Memory B cell (primary cell): ENCODE data around the gene KIRREL3.

Experiments
- ATAC-seq: fragments of 150-1000 bp; cut with Tn5 transposase; 2 replicates; pipeline ENCODE4 v1.10.0; 2021; ENCODE audit warnings: low read depth, mild to moderate bottlenecking, moderate library complexity
- DNase-seq, 2 donors: peaks; one replicate each; pipeline ENCODE4 v3.0.0; 2022; ENCODE audit warnings: low spot score in 2 of 2
- H3K27ac Mint-ChIP-seq: one replicate; pipeline ENCODE4 v1.8.0; 2022; ENCODE audit warnings: mild to moderate bottlenecking, moderate library complexity, mixed read lengths
- H3K27me3 Mint-ChIP-seq: one replicate; pipeline ENCODE4 v1.8.0; 2022; ENCODE audit warnings: mixed read lengths
- H3K36me3 Mint-ChIP-seq: one replicate; pipeline ENCODE4 v1.8.0; 2022; ENCODE audit warnings: mild to moderate bottlenecking, mixed read lengths
- H3K4me1 Mint-ChIP-seq: one replicate; pipeline ENCODE4 v1.8.0; 2022; ENCODE audit warnings: mixed read lengths
- H3K4me3 Mint-ChIP-seq: one replicate; pipeline ENCODE4 v1.8.0; 2022; ENCODE audit warnings: mild to moderate bottlenecking, moderate library complexity, mixed read lengths
- H3K9me3 Mint-ChIP-seq: one replicate; pipeline ENCODE4 v1.8.0; 2022; ENCODE audit warnings: mixed read lengths

KIRREL3 gene

DNA sequence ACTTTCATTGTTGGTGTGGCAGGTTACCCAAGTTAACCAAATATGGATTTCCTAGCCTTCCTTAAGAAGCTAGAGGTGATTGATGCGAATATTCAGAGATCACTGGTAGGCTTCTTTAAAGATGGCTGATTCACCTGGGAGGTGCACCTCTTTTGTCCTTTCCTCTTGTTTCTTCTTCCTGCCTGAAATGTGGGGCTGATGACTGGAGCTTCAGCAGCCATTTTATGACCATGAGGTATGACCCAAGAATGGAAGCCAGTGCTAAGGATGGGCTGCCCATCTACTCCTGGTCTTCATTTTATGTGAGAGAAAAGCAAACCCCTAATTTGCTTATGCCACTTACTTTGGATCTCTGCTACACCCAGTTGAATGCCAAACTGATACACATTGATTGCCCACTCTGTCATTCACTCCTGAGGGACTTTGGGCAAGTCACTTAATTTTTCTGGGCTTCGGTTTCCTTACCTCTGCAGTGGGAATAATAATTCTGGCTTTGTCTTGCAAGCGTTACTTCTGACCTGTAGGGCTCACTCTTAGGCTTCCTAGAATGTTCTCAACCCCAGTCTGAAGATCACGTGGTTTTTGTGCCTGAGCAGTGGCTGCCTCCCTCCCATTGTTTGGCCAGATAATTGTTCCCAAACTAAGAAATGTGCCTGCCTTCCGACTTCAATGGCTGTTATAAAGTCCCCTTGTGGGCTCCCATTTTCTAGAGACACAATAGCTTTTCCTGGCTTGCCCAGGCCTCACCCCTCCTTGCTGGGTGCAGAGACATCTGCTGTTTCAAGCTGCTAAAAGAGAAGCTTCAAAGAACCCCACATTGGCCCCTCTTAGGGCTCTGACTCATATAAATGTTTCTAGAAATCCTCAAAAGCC, 402.0 kb downstream of the KIRREL3 start:
- ATAC-seq (no peak), DNase-seq (no peak)
- no peak overlapping the region for H3K4me3 Mint-ChIP-seq
- peaks cover 4% of the 10 kb centered on the region for H3K27me3 Mint-ChIP-seq
- no peaks in the 10 kb centered on the region for H3K4me1 Mint-ChIP-seq
- H3K36me3 Mint-ChIP-seq, result no peaks in the 10 kb centered on the region
- peaks cover 1% of the 10 kb centered on the region for H3K9me3 Mint-ChIP-seq
- H3K27ac Mint-ChIP-seq, result no peak overlapping the region

- H3K36me3 Mint-ChIP-seq, result no peaks in the 10 kb centered on the region
- no peaks in the 10 kb centered on the region for H3K27me3 Mint-ChIP-seq
- peaks cover 1% of the 10 kb centered on the region for H3K9me3 Mint-ChIP-seq
- no peak overlapping the region for H3K4me3 Mint-ChIP-seq
- no peaks in the 10 kb centered on the region for H3K4me1 Mint-ChIP-seq
- no peak for DNase-seq
- no peak for ATAC-seq
- no peak overlapping the region for H3K27ac Mint-ChIP-seq
Observed at GRCh38 chr11:126597041-126597440, 403.5 kb downstream of the KIRREL3 start.

DNA sequence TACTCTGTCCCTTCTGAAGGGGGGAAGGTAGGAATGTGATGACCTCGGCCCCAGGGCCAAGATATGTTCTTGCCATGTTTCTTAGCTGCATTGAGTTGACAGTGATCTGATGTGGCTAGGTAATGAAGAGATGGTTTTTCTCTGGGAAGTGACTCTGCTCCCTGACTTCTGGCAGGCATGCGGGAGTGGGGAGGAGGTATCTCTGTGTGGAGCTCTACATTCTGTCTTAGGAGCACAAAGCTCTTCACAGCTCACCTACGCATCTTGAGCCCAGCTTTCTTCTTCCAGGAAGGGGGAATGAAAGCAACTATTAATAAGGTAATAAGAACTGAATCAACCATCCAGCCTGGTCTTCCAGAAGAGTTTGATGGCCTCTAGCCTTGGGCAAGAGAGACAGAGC, 404.1 kb downstream of the KIRREL3 start:
- Mint-ChIP-seq H3K4me1 (no peaks in the 10 kb centered on the region), H3K36me3 (no peaks in the 10 kb centered on the region), H3K4me3 (no peak overlapping the region), H3K27me3 (no peaks in the 10 kb centered on the region), H3K9me3 (peaks cover 1% of the 10 kb centered on the region), H3K27ac (no peak overlapping the region)
- ATAC-seq (no peak), DNase-seq (no peak)

DNA sequence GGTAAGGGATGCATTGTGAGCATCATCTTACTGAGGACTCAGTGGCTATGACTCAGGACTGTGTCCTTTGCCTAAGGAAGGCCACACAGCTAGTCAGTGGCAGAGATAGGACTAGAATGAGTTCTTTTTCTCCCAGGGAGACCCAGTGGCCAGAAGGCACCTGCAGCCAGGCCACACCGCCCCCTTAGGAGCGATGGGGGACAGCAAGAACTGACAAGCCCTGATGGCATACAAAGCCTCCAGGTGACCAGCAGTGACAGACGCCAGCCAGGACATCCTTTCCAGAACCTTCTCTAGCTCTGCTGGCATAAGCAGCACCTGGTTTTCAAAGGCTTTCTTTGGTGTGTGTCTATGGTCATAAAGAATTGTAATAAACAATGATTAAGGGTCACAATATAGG, 405.0 kb downstream of the KIRREL3 start:
- Mint-ChIP-seq H3K27me3 (no peaks in the 10 kb centered on the region), H3K4me3 (no peak overlapping the region), H3K9me3 (peaks cover 1% of the 10 kb centered on the region), H3K27ac (no peak overlapping the region), H3K4me1 (no peaks in the 10 kb centered on the region), H3K36me3 (no peaks in the 10 kb centered on the region)
- ATAC-seq, result no peak
- no peak for DNase-seq

GRCh38 chr11:126594921-126595367, 405.6 kb downstream of the KIRREL3 start:
- no peaks in the 10 kb centered on the region for H3K4me1 Mint-ChIP-seq

DNA sequence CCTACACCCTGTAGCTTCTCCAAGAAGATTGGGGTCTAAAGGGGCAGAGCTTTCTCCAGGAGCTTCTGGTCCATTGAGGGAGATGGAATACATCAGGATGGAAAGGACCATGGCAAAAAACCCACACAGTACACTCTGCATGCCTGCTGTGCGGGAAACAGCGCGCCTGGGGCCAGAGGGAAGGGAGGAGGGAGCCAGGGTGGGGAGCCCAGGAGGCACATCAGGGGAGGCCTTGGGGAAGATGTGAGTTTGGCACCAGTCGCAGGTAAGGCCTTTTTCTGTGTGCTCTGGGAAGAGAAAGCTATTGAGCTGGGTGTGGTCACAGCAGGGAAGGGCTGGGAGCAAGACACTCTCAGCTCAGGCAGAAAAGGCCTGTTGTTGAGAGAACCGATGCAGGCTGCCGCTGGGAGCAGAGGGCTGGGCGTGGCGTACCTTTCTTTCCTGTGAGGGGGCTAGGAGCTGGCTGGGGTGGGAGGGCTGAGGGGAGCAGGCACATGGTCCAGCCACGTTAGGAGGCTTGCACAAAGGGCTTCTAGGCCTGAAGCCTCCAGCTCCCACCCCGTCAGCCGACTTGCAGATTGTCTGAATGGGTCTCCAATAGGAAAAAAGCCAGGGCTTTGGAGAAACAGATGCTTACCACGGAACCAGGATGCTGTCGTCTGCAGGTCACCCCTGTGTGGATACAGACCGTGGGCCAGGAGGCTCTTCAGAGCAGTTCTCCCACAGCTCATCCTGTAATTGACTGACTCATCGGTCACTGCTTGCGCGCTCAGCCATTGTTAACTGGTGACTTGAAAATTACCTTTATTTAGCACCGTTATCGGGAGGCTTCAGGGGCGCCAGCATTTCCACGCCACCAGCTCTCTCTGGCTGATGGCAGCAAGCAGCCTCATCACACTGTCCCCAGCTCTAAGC, 407.8 kb downstream of the KIRREL3 start:
- Mint-ChIP-seq H3K4me1 (no peaks in the 10 kb centered on the region), H3K27ac (no peak overlapping the region), H3K36me3 (no peaks in the 10 kb centered on the region), H3K4me3 (no peak overlapping the region), H3K27me3 (peaks cover 4% of the 10 kb centered on the region), H3K9me3 (no peaks in the 10 kb centered on the region)
- DNase-seq (no peak), ATAC-seq (no peak)

More at GRCh38 chr11:126594921-126595367, 405.6 kb downstream of the KIRREL3 start:
- peaks cover 1% of the 10 kb centered on the region for H3K9me3 Mint-ChIP-seq
- no peak for ATAC-seq
- H3K27ac Mint-ChIP-seq, result no peak overlapping the region
- DNase-seq, result no peak
- no peaks in the 10 kb centered on the region for H3K27me3 Mint-ChIP-seq
- H3K36me3 Mint-ChIP-seq, result no peaks in the 10 kb centered on the region
- no peak overlapping the region for H3K4me3 Mint-ChIP-seq

DNA sequence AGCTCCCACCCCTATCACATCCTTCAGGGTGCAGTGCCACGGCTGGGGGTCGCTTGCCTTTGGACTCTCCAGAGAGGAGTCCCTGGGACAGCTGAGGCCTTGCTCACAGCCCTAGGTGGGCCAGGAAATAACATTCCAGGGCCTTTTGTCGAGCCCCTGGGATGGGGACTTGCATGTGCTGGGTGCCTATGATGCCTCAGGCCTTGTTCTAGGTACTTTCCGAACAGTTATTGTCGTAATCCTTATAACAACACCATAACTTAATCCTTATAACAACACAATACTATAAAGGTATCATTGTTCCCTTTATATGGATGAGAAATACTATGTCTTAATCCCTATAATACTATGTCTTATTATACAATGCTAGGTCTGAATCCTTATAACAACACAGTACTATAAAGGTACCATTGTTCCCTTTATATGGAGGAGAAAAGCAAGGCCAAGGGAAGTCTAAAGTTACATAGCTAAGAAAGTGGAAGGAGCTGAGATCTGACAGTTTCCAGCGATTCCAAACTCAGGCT, 408.5 kb downstream of the KIRREL3 start:
- no peak for ATAC-seq
- H3K27ac Mint-ChIP-seq, result no peak overlapping the region
- DNase-seq, result no peak

GRCh38 chr11:126589492-126589803, 411.1 kb downstream of the KIRREL3 start:
- H3K4me3 Mint-ChIP-seq, result no peak overlapping the region
- no peak for DNase-seq
- no peak for ATAC-seq
- no peaks in the 10 kb centered on the region for H3K9me3 Mint-ChIP-seq
- no peaks in the 10 kb centered on the region for H3K4me1 Mint-ChIP-seq
- H3K27me3 Mint-ChIP-seq, result peaks cover 4% of the 10 kb centered on the region
- no peaks in the 10 kb centered on the region for H3K36me3 Mint-ChIP-seq
- H3K27ac Mint-ChIP-seq, result no peak overlapping the region

More for the DNA sequence above, 408.5 kb downstream of the KIRREL3 start:
- H3K36me3 Mint-ChIP-seq, result no peaks in the 10 kb centered on the region
- no peak overlapping the region for H3K4me3 Mint-ChIP-seq
- peaks cover 4% of the 10 kb centered on the region for H3K27me3 Mint-ChIP-seq
- no peaks in the 10 kb centered on the region for H3K9me3 Mint-ChIP-seq
- H3K4me1 Mint-ChIP-seq, result no peaks in the 10 kb centered on the region

GRCh38 chr11:126588630-126589491, 411.7 kb downstream of the KIRREL3 start:
- DNase-seq, result no peak
- H3K36me3 Mint-ChIP-seq, result no peaks in the 10 kb centered on the region
- H3K4me3 Mint-ChIP-seq, result no peak overlapping the region
- no peak for ATAC-seq
- H3K27ac Mint-ChIP-seq, result no peak overlapping the region
- H3K4me1 Mint-ChIP-seq, result no peaks in the 10 kb centered on the region
- H3K27me3 Mint-ChIP-seq, result peaks cover 4% of the 10 kb centered on the region
- no peaks in the 10 kb centered on the region for H3K9me3 Mint-ChIP-seq

GRCh38 chr11:126587541-126587940, 413.0 kb downstream of the KIRREL3 start:
- Mint-ChIP-seq H3K9me3 (no peaks in the 10 kb centered on the region), H3K4me3 (no peak overlapping the region), H3K27me3 (peaks cover 4% of the 10 kb centered on the region), H3K36me3 (no peaks in the 10 kb centered on the region), H3K27ac (no peak overlapping the region), H3K4me1 (no peaks in the 10 kb centered on the region)
- DNase-seq, result no peak
- no peak for ATAC-seq

GRCh38 chr11:126585774-126586491, 414.6 kb downstream of the KIRREL3 start:
- no peak for ATAC-seq
- DNase-seq, result no peak
- Mint-ChIP-seq H3K4me3 (no peak overlapping the region), H3K27me3 (peaks cover 4% of the 10 kb centered on the region), H3K36me3 (no peaks in the 10 kb centered on the region), H3K4me1 (no peaks in the 10 kb centered on the region), H3K9me3 (no peaks in the 10 kb centered on the region), H3K27ac (no peak overlapping the region)

DNA sequence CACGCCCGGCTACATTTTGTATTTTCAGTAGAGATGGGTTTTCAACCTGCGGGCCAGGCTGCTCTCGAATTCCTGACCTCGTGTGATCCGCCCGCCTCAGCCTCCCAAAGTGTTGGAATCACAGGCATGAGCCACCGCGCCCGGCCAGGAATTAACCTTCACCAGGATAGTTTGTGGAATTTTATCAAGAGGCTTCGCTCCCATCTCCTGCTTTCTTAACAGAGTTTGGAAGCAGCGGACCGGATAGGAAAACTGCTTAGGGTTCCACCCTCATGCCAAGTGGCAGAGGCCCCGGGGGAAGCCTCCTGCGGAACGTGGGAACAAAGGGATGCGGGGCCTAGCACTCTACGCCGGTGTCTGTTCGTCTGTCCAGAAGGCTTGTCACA, 415.2 kb downstream of the KIRREL3 start:
- no peak for ATAC-seq
- Mint-ChIP-seq H3K27me3 (peaks cover 4% of the 10 kb centered on the region), H3K36me3 (no peaks in the 10 kb centered on the region)

More for the DNA sequence above, 415.2 kb downstream of the KIRREL3 start:
- no peak for DNase-seq
- Mint-ChIP-seq H3K27ac (no peak overlapping the region), H3K9me3 (no peaks in the 10 kb centered on the region), H3K4me3 (no peak overlapping the region), H3K4me1 (no peaks in the 10 kb centered on the region)
